Measurements from ENCODE around the gene WEE2. TPM values are rescaled to one million over a fixed set of nuclear protein-coding genes. Genes with fewer than 3 reads are reported as not detected.
"Not testable (repeated sequence)": the region's sequence is repeated elsewhere in the genome, so short reads cannot be mapped to it uniquely, and the experiment has no call there.

Gene WEE2
- polyA plus RNA-seq, 4 donors: 0.21 to 0.43 (median 0.31) TPM

DNA sequence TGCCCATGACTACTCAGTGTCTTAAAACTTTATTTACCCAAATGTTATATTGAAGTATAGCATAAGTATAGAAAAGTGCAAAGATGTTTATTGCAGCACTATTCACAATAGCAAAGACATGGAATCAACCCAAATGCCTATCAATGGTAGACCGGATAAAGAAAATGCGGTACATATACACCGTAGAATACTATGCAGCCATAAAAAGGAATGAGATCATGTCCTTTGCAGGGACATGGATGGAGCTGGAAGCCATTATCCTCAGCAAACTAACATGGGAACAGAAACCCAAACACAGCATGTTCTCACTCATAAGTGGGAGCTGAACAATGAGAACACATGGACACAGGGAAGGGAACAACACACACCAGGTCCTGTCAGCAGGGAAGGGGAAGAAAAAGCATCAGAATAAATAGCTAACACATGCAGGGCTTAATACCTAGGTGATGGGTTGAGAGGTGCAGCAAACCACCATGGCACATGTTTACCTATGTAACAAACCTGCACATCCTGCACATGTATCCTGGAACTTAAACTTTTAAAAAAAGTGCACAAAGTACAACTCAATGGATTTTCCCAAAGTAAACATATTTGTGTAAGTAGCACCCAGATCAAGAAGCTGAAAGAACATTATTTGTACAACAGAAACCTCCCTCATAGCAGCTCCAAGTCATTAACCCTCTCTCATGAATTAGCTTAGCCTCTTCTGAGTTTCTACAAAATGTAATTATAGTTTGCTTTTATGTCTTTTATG lies 18.9 kb upstream of the WEE2 start:
- DNase-seq (ENCODE audit: low read depth in 4 of 4, low spot score in 3 of 4): not testable (repeated sequence)

- no peak for DNase-seq (ENCODE audit: low read depth in 4 of 4, low spot score in 3 of 4)
These were observed 16.6 kb upstream of the WEE2 start for GRCh38 chr7:141691540-141691939.

- DNase-seq (ENCODE audit: low read depth in 4 of 4, low spot score in 3 of 4): no peak
These were observed 16.2 kb upstream of the WEE2 start for GRCh38 chr7:141691961-141692360.

GRCh38 chr7:141693082-141693481 lies 15.1 kb upstream of the WEE2 start:
- no peak for DNase-seq (ENCODE audit: low read depth in 4 of 4, low spot score in 3 of 4)

GRCh38 chr7:141695803-141696289 lies 12.3 kb upstream of the WEE2 start:
- no peak for DNase-seq (ENCODE audit: low read depth in 4 of 4, low spot score in 3 of 4)

DNA sequence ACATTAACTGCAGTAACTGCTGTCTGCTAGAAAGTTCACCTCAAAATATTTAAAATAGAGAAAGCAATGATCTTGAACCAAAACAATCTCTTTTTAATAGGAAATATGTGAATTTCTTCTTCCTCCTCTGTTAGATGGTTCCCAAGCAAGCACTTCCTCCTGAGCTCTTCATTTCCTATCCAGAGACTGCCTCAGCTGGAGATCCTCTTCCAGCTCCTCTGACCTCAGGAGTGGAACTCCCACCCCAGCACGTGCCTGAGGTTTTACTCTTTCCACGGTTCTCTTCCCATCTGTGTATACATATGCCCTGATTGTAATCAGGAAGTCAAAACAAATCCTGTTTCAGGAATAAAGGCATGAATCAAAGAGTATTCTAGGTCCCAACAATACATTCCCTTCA lies 11.8 kb upstream of the WEE2 start:
- DNase-seq (ENCODE audit: low read depth in 4 of 4, low spot score in 3 of 4): no peak

DNA sequence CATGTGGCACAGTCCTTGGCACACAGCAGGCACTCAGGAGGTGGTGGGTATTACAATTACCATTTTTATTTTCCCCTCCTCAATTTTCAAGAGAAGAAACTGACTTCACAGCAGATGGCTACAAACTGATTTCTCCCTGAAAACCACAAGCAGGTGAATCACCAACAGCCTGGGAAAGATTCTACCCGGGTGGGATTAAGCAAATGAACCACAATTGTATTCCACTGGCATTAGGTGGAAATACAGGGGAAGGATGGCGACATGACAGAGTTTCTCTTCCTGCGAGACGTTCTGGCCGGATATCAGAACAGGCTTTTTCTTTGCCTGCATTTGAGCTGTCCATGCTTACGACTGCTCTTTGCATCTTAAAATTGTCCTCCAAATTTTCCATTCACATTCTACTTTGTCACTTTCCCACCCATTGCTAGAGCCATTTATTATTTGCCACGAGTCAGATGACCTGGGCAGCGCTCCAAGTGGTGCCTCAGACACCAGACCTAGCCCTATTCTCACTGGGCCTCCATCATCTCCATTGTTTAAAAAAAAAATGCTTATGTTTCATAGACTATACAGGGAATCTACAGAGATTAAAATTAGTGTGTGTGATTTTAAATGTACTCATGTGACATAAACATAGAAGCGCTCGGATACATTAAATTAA lies 10.8 kb upstream of the WEE2 start:
- DNase-seq (ENCODE audit: low read depth in 4 of 4, low spot score in 3 of 4): no peak

- DNase-seq (ENCODE audit: low read depth in 4 of 4, low spot score in 3 of 4): no peak
These were observed 9.7 kb upstream of the WEE2 start for GRCh38 chr7:141698247-141699015.

DNA sequence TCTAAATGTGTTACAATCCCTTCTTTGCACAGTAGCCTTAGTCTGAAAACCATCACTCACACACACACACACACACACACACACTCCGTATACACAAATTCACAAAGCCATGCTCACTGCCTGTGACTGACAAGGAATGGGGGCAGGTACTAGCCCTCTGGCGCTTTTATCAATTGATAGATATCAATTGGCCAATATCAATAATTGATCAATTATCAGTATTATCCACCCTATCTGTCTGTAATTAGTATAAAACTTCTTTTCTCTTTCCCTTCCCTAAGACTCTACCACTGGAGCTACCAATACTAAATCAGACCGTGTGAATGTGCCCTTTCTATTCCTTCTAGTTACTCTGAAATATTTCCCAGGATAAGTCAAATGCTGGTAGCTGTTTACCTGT lies 8.3 kb upstream of the WEE2 start:
- no peak for DNase-seq (ENCODE audit: low read depth in 4 of 4, low spot score in 3 of 4)

DNA sequence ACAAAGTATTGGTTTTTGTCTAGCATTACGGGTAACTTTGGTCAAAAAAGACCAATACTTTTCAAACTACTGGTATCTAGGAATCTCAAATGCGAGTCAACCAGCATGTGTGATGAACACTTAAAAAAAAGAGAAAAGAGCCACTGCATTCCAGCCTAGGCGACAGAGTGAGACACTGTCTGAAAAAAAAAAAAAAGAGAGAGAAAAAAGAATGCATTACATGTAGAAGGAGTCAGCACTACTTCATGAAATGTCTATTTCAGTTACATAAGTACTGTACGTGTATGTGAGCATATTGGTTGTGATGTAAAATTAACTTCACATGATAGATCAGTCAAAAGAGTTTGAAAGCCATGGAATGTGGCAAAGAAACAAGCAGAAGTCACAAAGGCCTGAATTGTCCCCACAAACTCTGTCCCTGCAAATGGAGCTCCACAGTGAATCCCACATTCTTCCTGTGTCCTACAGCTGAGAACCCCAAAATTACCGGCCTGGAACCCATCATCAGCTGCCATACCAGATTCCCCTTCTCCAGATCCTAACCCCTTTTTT lies 7.8 kb upstream of the WEE2 start:
- DNase-seq (ENCODE audit: low read depth in 4 of 4, low spot score in 3 of 4): no peak

DNA sequence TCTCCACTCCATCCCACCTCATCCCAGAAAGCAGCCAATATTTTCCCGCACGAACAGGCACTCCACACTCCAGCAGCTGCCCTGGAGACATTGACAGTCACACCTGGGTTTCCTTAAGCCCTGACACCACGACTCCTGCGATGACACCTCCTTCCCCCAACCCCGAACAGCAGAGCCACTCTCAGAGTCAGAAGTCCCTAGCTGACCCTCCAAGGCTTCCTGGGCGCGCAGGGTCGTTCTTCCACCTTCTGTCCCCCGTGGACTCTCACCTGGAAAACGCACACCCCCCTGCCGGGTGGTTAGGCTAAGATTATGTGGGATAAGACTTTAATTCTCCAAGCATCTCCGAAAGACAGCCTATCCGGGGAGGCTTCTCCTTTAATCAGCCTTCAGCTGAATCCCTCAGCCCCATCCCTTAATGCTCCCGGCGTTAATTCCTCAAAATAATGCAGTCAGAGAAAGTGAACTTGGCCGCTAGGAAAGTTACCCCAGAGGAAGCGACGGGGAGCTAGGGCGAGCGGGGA lies 7.2 kb upstream of the WEE2 start:
- DNase-seq (ENCODE audit: low read depth in 4 of 4, low spot score in 3 of 4): no peak

DNA sequence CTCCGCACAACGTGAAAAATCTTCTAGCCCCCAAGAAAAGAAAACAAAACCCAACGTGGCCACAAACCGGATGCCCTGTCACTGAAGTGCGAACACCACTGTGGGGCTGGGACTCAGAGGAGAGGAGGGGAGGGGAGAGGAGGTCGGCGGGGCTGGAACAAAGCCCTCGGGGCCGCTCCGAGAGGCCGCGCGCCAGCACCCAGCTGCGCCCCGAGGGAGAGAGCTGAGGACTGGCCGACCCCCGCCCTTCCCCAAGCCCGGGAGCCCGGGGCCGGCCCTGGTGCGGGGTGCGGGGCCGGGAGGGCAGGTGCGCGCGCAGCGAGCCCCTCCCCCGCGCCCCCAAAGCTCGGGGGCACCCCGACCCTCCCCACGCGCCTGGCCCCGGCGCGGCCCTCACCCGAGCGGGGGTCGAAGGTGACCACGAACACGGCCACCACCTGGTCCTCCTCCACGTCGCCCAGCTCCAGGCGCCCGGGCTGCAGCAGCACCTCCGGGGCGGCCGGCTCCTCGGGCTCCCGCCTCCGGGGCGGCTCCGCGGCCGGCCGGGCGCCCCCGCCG lies 6.6 kb upstream of the WEE2 start:
- DNase-seq (ENCODE audit: low read depth in 4 of 4, low spot score in 3 of 4): no peak

GRCh38 chr7:141702047-141702567 lies 6.0 kb upstream of the WEE2 start, which contains the start of gene DENND11:
DENND11 (minus strand) TSS chr7:141702166; CDS start chr7:141702153, 13 bp downstream.
- no peak for DNase-seq (ENCODE audit: low read depth in 4 of 4, low spot score in 3 of 4)

- DNase-seq (ENCODE audit: low read depth in 4 of 4, low spot score in 3 of 4): no peak
These were observed 5.3 kb upstream of the WEE2 start for GRCh38 chr7:141702892-141703291.

DNA sequence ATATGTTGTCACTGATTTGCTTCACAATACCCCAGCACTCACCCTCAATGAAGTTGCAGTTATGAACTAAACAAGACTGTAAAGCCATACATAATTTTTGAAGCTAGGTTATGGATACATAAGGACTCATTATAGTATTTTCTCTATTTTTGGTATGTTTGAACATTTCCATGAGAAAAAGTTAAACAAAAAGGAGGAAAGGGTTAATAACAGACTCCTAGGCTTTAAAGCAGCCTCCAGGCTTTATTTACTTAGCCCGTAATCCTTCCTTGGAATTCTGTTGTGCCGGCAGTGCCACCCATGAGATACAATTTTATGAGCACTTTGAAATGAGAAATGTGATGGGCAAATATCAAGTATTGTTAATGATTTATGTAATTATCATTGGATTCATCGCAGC lies 4.0 kb upstream of the WEE2 start:
- no peak for DNase-seq (ENCODE audit: low read depth in 4 of 4, low spot score in 3 of 4)

DNA sequence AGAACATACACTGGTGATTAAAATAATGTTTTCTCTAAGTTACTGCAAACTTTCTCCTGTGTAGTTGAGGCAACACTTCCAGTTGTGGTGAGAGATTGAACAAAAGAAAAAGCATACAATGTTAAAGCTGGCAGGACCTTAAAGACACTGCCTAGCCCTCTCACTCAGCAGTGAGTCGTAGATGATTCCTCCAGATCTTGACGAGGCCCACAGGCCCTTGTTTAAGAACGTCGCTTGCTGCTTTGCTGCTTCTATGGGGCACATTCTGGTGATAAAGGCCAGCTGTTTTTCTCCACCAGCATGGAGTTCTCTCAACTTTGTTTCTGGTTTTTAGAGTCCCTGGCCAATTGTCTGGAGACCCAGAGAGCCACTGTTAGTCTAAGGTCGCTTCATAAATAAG lies 3.4 kb upstream of the WEE2 start:
- DNase-seq (ENCODE audit: low read depth in 4 of 4, low spot score in 3 of 4): no peak

- DNase-seq (ENCODE audit: low read depth in 4 of 4, low spot score in 3 of 4): no peak
These were observed 1.7 kb upstream of the WEE2 start for GRCh38 chr7:141706239-141707064.

DNA sequence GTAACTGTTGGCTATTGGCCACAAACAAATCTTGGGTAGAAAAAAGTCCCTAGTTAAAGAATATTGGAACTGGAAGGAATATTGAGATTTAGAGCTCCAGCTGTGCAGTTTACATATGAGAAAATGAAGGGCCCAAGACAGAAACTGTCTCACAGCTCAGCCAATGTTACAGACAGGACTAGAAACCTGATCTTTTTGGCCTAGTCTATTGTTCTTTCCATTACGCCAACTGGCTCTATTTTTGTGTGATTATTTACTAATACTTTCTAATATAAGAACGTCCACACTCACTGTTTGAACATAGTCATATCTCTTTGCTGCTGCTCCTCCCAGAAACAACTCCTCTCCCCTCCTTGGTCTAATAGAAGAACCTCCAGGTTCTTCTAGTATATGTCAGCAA lies 1.2 kb downstream of the WEE2 start:
- DNase-seq (ENCODE audit: low read depth in 4 of 4, low spot score in 3 of 4): no peak

DNA sequence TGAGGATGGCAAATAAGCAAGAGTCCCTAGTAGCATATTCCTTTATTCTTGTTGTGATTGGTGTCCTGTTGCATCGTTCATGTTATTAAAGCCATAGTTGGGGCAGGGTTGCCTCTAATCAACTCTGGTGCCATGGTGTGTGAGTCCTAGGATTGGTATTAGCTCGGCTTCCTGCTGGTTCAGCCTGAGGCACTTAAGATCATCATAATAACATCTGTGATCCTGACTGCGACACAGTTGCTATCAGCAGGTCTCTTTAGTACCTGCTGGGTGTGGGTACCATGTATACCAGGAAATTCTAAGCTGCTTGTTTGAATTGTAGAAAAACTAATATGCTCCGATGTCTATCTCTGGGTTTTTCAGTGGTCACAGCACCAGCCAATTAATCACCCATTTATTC lies 1.6 kb downstream of the WEE2 start:
- DNase-seq (ENCODE audit: low read depth in 4 of 4, low spot score in 3 of 4): no peak

All from right renal pelvis (tissue), 4 donors.